Astrocyte of the spinal cord (primary cell): ENCODE results near the gene HDDC2.

Source experiments
- DNase-seq: peaks from one replicate; pipeline ENCODE4 v3.0.0; 2011; ENCODE audit warnings: low read depth, low spot score
- H3K4me3 ChIP-seq: 2 replicates; pipeline ENCODE4 v1.5.1; 2011; ENCODE audit warnings: low read depth, mild to moderate bottlenecking, low read length, moderate library complexity
- CTCF ChIP-seq: IDR thresholded peaks from 2 replicates; pipeline ENCODE4 v1.5.1; 2012; ENCODE audit warnings: low read depth, mild to moderate bottlenecking, low read length, inconsistent platforms
- in situ Hi-C: cut with HindIII; loops from 2 replicates; pipeline ENCODE4 v1.10.0; 2017; ENCODE audit warnings: low sequenced_read_pairs

HDDC2 gene

GRCh38 chr6:125302840-125303511 is 1.2 kb upstream of the HDDC2 start:
- no peak overlapping the region for H3K4me3 ChIP-seq
- in situ Hi-C loops: no loop called here
- no peak for TF ChIP-seq CTCF
- DNase-seq: peak; percentile 27

GRCh38 chr6:125300992-125301434 is 754 bp downstream of the HDDC2 start:
- TF ChIP-seq CTCF: no peak
- peak; percentile 59 for DNase-seq
- peak overlapping the region; percentile 69 for H3K4me3 ChIP-seq
- in situ Hi-C loops: no loop called here

GRCh38 chr6:125299257-125299656 is 2.5 kb downstream of the HDDC2 start:
- no peak overlapping the region for H3K4me3 ChIP-seq
- DNase-seq: no peak
- in situ Hi-C loops: no loop called here
- TF ChIP-seq CTCF: no peak

GRCh38 chr6:125296471-125296870 is 5.3 kb downstream of the HDDC2 start:
- DNase-seq: peak; percentile 16
- no peak overlapping the region for H3K4me3 ChIP-seq
- in situ Hi-C loops: no loop called here
- TF ChIP-seq CTCF: no peak

- TF ChIP-seq CTCF: no peak
- no peak for DNase-seq
- in situ Hi-C loops: no loop called here
- no peak overlapping the region for H3K4me3 ChIP-seq
Observed at GRCh38 chr6:125294925-125295324, 6.8 kb downstream of the HDDC2 start.

GRCh38 chr6:125294036-125294435 is 7.7 kb downstream of the HDDC2 start:
- no peak for DNase-seq
- H3K4me3 ChIP-seq: no peak overlapping the region
- no peak for TF ChIP-seq CTCF
- in situ Hi-C loops: no loop called here

GRCh38 chr6:125293587-125293986 is 8.2 kb downstream of the HDDC2 start:
- no peak overlapping the region for H3K4me3 ChIP-seq
- DNase-seq: no peak
- in situ Hi-C loops: no loop called here
- no peak for TF ChIP-seq CTCF
